Measurements from ENCODE around the gene JPH2.

GRCh38 chr20:44064501-44065400 lies 122.2 kb downstream of the JPH2 start:
- TF ChIP-seq GATA2 (IDR thresholded peaks at IDR 0.05; ENCODE audit: low read depth, low read length) (no peak), GATA3 (IDR thresholded peaks at IDR 0.05; ENCODE audit: low read depth, low read length) (no peak)
